Measurements from ENCODE around the gene CALD1.

Gene CALD1

DNA sequence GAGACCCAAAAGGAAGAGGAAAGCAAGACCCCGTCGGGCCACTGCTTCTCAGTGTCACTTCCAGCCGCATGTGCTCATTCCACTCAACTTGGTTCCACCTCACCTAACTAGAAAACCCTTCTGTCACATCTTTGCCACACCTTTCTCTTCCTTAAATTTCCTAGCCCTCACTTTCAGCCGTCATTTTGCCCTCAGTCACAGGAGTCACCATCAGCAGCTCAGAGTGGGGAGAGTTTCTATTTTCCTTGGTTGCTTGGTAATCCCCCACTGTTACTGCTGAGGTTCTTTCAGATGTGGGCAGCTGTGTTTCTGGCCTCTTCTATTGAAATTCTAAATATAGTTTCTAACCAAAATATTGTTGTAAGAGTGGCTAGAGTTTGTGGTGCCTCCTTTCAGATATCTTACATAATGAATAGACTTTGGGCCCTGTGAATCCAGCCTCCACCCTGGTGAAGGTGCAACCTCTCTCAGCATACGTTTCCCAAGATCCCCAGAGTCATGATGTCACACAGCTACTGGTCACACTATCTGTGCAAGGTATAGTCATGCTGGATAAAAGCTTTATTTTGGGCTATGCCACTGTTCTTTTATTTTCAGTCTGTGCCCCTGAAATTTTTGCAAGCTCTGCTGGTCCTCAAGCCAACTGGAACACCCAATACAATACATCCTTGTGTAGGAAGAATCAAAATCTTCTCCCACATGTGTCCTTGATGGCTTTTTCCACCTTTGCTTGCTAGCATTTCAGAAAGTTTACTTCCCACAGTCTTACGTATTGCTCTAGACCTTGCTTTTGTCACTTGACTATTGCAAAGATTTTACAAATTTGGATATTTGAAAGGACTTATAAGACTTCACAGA is 216.0 kb downstream of the CALD1 start:
- H3K4ac ChIP-seq (ENCODE audit: low read depth in 1 of 2, low read length in 2 of 2) = peak overlapping the region in 1 of 2 experiments; percentile 56
- H2BK15ac ChIP-seq (ENCODE audit: low read depth, poor library complexity, severe bottlenecking) = no peak overlapping the region
- peak; percentile 39 for DNase-seq
- no peak overlapping the region for H2BK120ac ChIP-seq (ENCODE audit: low read depth, low read length)
- H3K36me3 ChIP-seq (ENCODE audit: control insufficient read depth in 1 of 2, insufficient read depth in 2 of 2, low read depth in 1 of 2, low read length in 2 of 2) = peaks cover 3 to 22% of the 10 kb centered on the region in 2 experiments
- no peak overlapping the region for H3K9ac ChIP-seq (ENCODE audit: low read length)
- H4K8ac ChIP-seq (ENCODE audit: low read length) = no peak overlapping the region
- no peak overlapping the region for H3K4me2 ChIP-seq (ENCODE audit: low read length, poor library complexity, severe bottlenecking)
- peaks cover 4% of the 10 kb centered on the region for H3K4me1 ChIP-seq (ENCODE audit: control insufficient read depth, insufficient read depth, low read depth, low read length)
- H2AK5ac ChIP-seq (ENCODE audit: low read length, severe bottlenecking) = peak overlapping the region; percentile 91
- no peak overlapping the region for H2BK5ac ChIP-seq (ENCODE audit: low read depth, low read length, poor library complexity, severe bottlenecking)
- H3K79me1 ChIP-seq (replicated peaks; ENCODE audit: low read length, poor library complexity, severe bottlenecking) = peaks cover 2% of the 10 kb centered on the region
- H3K27ac ChIP-seq (ENCODE audit: low read length, poor library complexity, severe bottlenecking) = no peak overlapping the region
- peak overlapping the region in 1 of 2 experiments; percentile 38 for H3K18ac ChIP-seq (ENCODE audit: low read depth in 1 of 2, low read length in 2 of 2)
- WGBS = 95% methylated on average over 4 of the region's 6 CpGs
- H3K9me3 ChIP-seq (ENCODE audit: control insufficient read depth, low read length) = peaks cover 6% of the 10 kb centered on the region
- no peak overlapping the region for H2AFZ ChIP-seq (ENCODE audit: low read depth, low read length)
- no peak overlapping the region for H3K14ac ChIP-seq (ENCODE audit: low read length in 2 of 2)
- no peak overlapping the region for H3K4me3 ChIP-seq (ENCODE audit: insufficient read depth in 1 of 2, low read depth in 1 of 2, low read length in 2 of 2)
- peak overlapping the region in 1 of 2 experiments; percentile 42 for H2BK12ac ChIP-seq (ENCODE audit: low read length in 2 of 2)
- no peaks in the 10 kb centered on the region for H3K27me3 ChIP-seq (ENCODE audit: control insufficient read depth in 1 of 2, insufficient read depth in 1 of 2, low read length in 2 of 2)
- no peak overlapping the region for H3K23ac ChIP-seq (ENCODE audit: low read length in 2 of 2)
- H4K91ac ChIP-seq (ENCODE audit: low read length) = no peak overlapping the region

DNA sequence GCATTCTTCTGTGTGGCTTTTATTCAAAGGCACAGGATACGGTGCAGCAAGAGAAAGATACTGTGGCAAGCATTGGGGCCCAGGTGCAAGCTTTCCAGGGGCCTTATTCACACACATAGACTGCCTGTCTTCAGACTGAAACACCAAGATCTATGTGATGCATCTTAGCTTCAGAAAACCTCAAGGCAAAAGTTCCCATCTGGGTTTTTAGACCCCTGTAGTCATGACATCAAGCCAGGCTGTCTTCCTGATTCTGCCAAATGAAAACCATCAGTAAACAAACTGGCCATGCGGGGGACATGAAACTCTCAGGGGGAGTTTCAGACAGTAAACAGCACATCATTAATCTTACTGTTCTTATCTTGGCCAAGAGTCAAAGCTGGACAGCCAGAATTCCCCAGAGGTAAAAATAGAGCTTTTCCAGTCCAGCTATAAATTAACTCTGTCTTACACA is 216.7 kb downstream of the CALD1 start:
- Histone ChIP-seq H3K9ac (ENCODE audit: low read length) (no peak overlapping the region), H2BK5ac (ENCODE audit: low read depth, low read length, poor library complexity, severe bottlenecking) (no peak overlapping the region), H2AK5ac (ENCODE audit: low read length, severe bottlenecking) (no peak overlapping the region), H3K14ac (ENCODE audit: low read length in 2 of 2) (no peak overlapping the region), H3K18ac (ENCODE audit: low read depth in 1 of 2, low read length in 2 of 2) (peak overlapping the region in 1 of 2 experiments; percentile 38), H3K79me1 (replicated peaks; ENCODE audit: low read length, poor library complexity, severe bottlenecking) (peaks cover 2% of the 10 kb centered on the region), H3K27me3 (ENCODE audit: control insufficient read depth in 1 of 2, insufficient read depth in 1 of 2, low read length in 2 of 2) (no peaks in the 10 kb centered on the region), H3K4me2 (ENCODE audit: low read length, poor library complexity, severe bottlenecking) (no peak overlapping the region), H3K4ac (ENCODE audit: low read depth in 1 of 2, low read length in 2 of 2) (no peak overlapping the region), H3K9me3 (ENCODE audit: control insufficient read depth, low read length) (peaks cover 6% of the 10 kb centered on the region), H4K91ac (ENCODE audit: low read length) (no peak overlapping the region), H3K4me3 (ENCODE audit: insufficient read depth in 1 of 2, low read depth in 1 of 2, low read length in 2 of 2) (no peak overlapping the region), H3K27ac (ENCODE audit: low read length, poor library complexity, severe bottlenecking) (no peak overlapping the region), H2BK15ac (ENCODE audit: low read depth, poor library complexity, severe bottlenecking) (no peak overlapping the region), H3K36me3 (ENCODE audit: control insufficient read depth in 1 of 2, insufficient read depth in 2 of 2, low read depth in 1 of 2, low read length in 2 of 2) (peaks cover 3 to 21% of the 10 kb centered on the region in 2 experiments), H3K23ac (ENCODE audit: low read length in 2 of 2) (no peak overlapping the region), H3K4me1 (ENCODE audit: control insufficient read depth, insufficient read depth, low read depth, low read length) (peaks cover 4% of the 10 kb centered on the region), H2BK12ac (ENCODE audit: low read length in 2 of 2) (no peak overlapping the region), H2AFZ (ENCODE audit: low read depth, low read length) (no peak overlapping the region), H4K8ac (ENCODE audit: low read length) (no peak overlapping the region), H2BK120ac (ENCODE audit: low read depth, low read length) (no peak overlapping the region)
- 42% methylated on average over 2 of the region's 2 CpGs for WGBS
- peak; percentile 52 for DNase-seq

DNA sequence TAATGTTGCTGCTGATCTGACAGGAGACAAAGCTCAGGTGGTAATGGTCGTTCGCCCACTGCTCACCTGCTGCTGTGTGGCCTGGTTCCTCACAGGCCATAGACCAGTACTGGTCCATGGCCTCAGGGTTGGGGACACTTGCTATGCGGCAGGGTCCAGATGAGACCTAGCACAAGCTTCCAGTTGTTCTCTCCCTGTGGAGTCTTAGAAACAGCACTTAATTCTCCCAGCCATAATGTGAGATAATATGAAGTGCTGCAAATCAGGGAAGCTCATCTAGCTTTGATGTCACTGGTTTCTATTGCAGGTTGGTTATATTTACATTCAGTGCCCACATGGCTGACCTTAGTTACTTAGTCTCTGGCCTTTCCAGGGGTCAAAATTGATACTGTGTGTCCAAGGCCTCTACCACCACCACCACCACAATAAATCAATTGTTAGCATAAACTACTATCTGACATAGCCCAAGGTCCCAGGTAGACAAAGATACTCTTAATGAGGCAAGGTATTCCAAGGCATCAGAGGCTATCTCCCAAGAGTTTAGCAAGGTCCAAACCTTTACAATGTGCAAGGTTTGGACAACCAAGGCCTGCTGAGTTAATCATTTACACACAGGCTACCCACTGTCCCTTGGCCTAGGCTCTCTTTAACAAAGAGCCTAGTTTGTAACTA is 217.9 kb downstream of the CALD1 start:
- peaks cover 4% of the 10 kb centered on the region for H3K4me1 ChIP-seq (ENCODE audit: control insufficient read depth, insufficient read depth, low read depth, low read length)
- H3K23ac ChIP-seq (ENCODE audit: low read length in 2 of 2) = peak overlapping the region in 1 of 2 experiments; percentile 63
- H2AFZ ChIP-seq (ENCODE audit: low read depth, low read length) = no peak overlapping the region
- H2BK5ac ChIP-seq (ENCODE audit: low read depth, low read length, poor library complexity, severe bottlenecking) = no peak overlapping the region
- H3K9me3 ChIP-seq (ENCODE audit: control insufficient read depth, low read length) = peaks cover 6% of the 10 kb centered on the region
- H3K4me3 ChIP-seq (ENCODE audit: insufficient read depth in 1 of 2, low read depth in 1 of 2, low read length in 2 of 2) = no peak overlapping the region
- no peak overlapping the region for H2AK5ac ChIP-seq (ENCODE audit: low read length, severe bottlenecking)
- peaks cover 3 to 21% of the 10 kb centered on the region in 2 experiments for H3K36me3 ChIP-seq (ENCODE audit: control insufficient read depth in 1 of 2, insufficient read depth in 2 of 2, low read depth in 1 of 2, low read length in 2 of 2)
- WGBS = 98% methylated on average over 2 of the region's 3 CpGs
- no peaks in the 10 kb centered on the region for H3K27me3 ChIP-seq (ENCODE audit: control insufficient read depth in 1 of 2, insufficient read depth in 1 of 2, low read length in 2 of 2)
- H3K79me1 ChIP-seq (replicated peaks; ENCODE audit: low read length, poor library complexity, severe bottlenecking) = peaks cover 2% of the 10 kb centered on the region
- H2BK120ac ChIP-seq (ENCODE audit: low read depth, low read length) = no peak overlapping the region
- peak overlapping the region in 1 of 2 experiments; percentile 53 for H3K14ac ChIP-seq (ENCODE audit: low read length in 2 of 2)
- no peak overlapping the region for H3K4ac ChIP-seq (ENCODE audit: low read depth in 1 of 2, low read length in 2 of 2)
- no peak overlapping the region for H3K27ac ChIP-seq (ENCODE audit: low read length, poor library complexity, severe bottlenecking)
- no peak overlapping the region for H3K9ac ChIP-seq (ENCODE audit: low read length)
- H3K18ac ChIP-seq (ENCODE audit: low read depth in 1 of 2, low read length in 2 of 2) = peak overlapping the region in 1 of 2 experiments; percentile 55
- no peak overlapping the region for H2BK15ac ChIP-seq (ENCODE audit: low read depth, poor library complexity, severe bottlenecking)
- peak overlapping the region in 1 of 2 experiments; percentile 21 for H2BK12ac ChIP-seq (ENCODE audit: low read length in 2 of 2)
- H4K8ac ChIP-seq (ENCODE audit: low read length) = no peak overlapping the region
- no peak overlapping the region for H4K91ac ChIP-seq (ENCODE audit: low read length)
- DNase-seq = no peak
- no peak overlapping the region for H3K4me2 ChIP-seq (ENCODE audit: low read length, poor library complexity, severe bottlenecking)

DNA sequence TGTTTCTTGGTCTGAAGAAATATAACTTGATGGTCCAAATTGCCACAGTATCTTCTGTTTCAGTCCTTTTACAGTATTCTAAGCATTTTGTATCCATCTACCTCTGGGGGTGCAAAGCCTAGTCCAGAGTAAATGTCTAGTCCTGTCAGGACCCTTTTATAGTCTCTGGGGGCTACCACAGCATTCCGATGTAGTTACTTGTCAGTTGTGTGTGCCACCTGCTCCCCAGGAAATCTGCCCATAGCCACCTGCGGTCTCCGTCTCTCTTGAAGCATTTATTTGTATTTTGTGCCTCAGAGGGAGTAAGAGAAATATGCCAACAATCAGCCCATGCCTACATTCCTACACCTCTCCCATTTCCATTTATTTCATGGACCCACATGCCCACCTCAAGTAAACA is 219.7 kb downstream of the CALD1 start:
- Histone ChIP-seq H3K36me3 (ENCODE audit: control insufficient read depth in 1 of 2, insufficient read depth in 2 of 2, low read depth in 1 of 2, low read length in 2 of 2) (peaks cover 3 to 11% of the 10 kb centered on the region in 2 experiments), H2BK120ac (ENCODE audit: low read depth, low read length) (no peak overlapping the region), H3K18ac (ENCODE audit: low read depth in 1 of 2, low read length in 2 of 2) (no peak overlapping the region), H3K4me3 (ENCODE audit: insufficient read depth in 1 of 2, low read depth in 1 of 2, low read length in 2 of 2) (no peak overlapping the region), H3K27ac (ENCODE audit: low read length, poor library complexity, severe bottlenecking) (no peak overlapping the region), H2BK5ac (ENCODE audit: low read depth, low read length, poor library complexity, severe bottlenecking) (no peak overlapping the region), H2BK15ac (ENCODE audit: low read depth, poor library complexity, severe bottlenecking) (no peak overlapping the region), H3K9ac (ENCODE audit: low read length) (no peak overlapping the region), H3K23ac (ENCODE audit: low read length in 2 of 2) (no peak overlapping the region), H3K14ac (ENCODE audit: low read length in 2 of 2) (no peak overlapping the region), H3K4ac (ENCODE audit: low read depth in 1 of 2, low read length in 2 of 2) (no peak overlapping the region), H4K91ac (ENCODE audit: low read length) (no peak overlapping the region), H2BK12ac (ENCODE audit: low read length in 2 of 2) (no peak overlapping the region), H3K4me2 (ENCODE audit: low read length, poor library complexity, severe bottlenecking) (no peak overlapping the region), H3K79me1 (replicated peaks; ENCODE audit: low read length, poor library complexity, severe bottlenecking) (no peaks in the 10 kb centered on the region), H2AK5ac (ENCODE audit: low read length, severe bottlenecking) (no peak overlapping the region), H3K9me3 (ENCODE audit: control insufficient read depth, low read length) (peaks cover 6% of the 10 kb centered on the region), H3K4me1 (ENCODE audit: control insufficient read depth, insufficient read depth, low read depth, low read length) (no peaks in the 10 kb centered on the region), H4K8ac (ENCODE audit: low read length) (no peak overlapping the region), H2AFZ (ENCODE audit: low read depth, low read length) (no peak overlapping the region), H3K27me3 (ENCODE audit: control insufficient read depth in 1 of 2, insufficient read depth in 1 of 2, low read length in 2 of 2) (no peaks in the 10 kb centered on the region)
- no peak for DNase-seq
- 89% methylated on average over 3 of the region's 3 CpGs for whole genome bisulfite sequencing
